ENCODE data around the gene RBM7. TPM values are rescaled to one million over a fixed set of nuclear protein-coding genes. Genes with fewer than 3 reads are reported as not detected.

RBM7 gene
- total RNA-seq (2022; extraction: Qiagen RNA extraction; ENCODE audit: low read depth) = 19.0 to 30.0 TPM (median 26.7 TPM) in 5 replicates

GRCh38 chr11:114400216-114400914, at the start of gene RBM7, which contains the start of gene C11orf71:
RBM7 (plus strand) TSS chr11:114400666; CDS start chr11:114400672, 6 bp downstream.
C11orf71 (minus strand) TSS chr11:114400511; CDS start chr11:114400331, 180 bp downstream.

GRCh38 chr11:114439229-114440120, 39.0 kb downstream of the RBM7 start, which contains the start of gene REXO2:
REXO2 (plus strand) TSS chr11:114439467; CDS start chr11:114439529, 62 bp downstream.

Other genes with a start within 250 kb of the RBM7 start
- gene NNMT, start 104.3 kb upstream of the RBM7 start, total RNA-seq (2022; extraction: Qiagen RNA extraction; ENCODE audit: low read depth) = 326 to 379 TPM (median 367 TPM) in 5 replicates
- gene C11orf71, start 155 bp upstream of the RBM7 start, total RNA-seq (2022; extraction: Qiagen RNA extraction; ENCODE audit: low read depth) = 2.0 to 5.4 TPM (median 3.7 TPM) in 5 replicates
- gene REXO2, start 38.8 kb downstream of the RBM7 start, total RNA-seq (2022; extraction: Qiagen RNA extraction; ENCODE audit: low read depth) = 100 to 112 TPM (median 109 TPM) in 5 replicates
- not detected in 5 replicates for gene NXPE1, start 159.2 kb downstream of the RBM7 start, total RNA-seq (2022; extraction: Qiagen RNA extraction; ENCODE audit: low read depth)
- gene NXPE4, start 195.1 kb downstream of the RBM7 start, total RNA-seq (2022; extraction: Qiagen RNA extraction; ENCODE audit: low read depth) = not detected in 5 replicates